ENCODE data around the gene SLX4. TPM values are rescaled to one million over a fixed set of nuclear protein-coding genes. Genes with fewer than 3 reads are reported as not detected.
"Not testable (repeated sequence)": the region's sequence is repeated elsewhere in the genome, so short reads cannot be mapped to it uniquely, and the experiment has no call there.

Gene SLX4
- polyA plus RNA-seq, 3 donors, result 4.9 to 7.3 (median 5.7) TPM

DNA sequence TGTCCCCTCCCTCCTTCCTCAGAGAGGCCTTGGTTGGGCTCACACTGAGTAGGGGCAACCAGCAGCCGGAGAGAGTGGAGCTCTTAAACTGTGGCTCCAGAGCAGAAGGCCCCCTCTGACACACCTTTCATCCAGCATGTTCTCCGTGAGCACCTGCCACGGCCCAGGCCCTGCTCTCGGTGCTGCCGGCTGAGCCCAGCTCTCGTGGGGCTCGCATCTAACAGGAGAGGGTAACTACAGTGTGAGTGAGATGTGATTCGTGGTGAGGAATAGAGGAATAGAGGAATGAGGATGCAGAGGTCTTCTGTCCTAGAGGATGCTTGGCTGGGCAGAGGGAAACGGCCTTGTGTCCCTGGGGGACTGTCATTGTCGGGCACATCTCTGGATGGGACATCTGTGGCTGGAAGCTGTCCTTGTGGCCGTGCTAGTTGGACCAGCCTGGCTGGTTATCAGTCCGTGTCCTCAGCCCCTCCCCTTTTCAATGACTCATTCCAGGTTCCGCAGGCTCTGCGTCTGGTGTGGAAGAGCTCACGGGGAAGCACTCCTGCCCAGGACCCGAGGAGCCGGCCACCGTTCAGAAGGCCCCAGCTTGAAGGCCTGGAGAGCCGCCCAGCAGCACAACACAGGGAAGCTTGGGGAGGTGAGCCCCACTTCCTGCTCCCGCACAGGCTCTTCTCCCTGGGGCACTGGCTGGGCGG, 31.1 kb upstream of the SLX4 start:
- DNase-seq (ENCODE audit: extremely low read depth in 1 of 11, low read depth in 9 of 11, low spot score in 4 of 11), result no peak

DNA sequence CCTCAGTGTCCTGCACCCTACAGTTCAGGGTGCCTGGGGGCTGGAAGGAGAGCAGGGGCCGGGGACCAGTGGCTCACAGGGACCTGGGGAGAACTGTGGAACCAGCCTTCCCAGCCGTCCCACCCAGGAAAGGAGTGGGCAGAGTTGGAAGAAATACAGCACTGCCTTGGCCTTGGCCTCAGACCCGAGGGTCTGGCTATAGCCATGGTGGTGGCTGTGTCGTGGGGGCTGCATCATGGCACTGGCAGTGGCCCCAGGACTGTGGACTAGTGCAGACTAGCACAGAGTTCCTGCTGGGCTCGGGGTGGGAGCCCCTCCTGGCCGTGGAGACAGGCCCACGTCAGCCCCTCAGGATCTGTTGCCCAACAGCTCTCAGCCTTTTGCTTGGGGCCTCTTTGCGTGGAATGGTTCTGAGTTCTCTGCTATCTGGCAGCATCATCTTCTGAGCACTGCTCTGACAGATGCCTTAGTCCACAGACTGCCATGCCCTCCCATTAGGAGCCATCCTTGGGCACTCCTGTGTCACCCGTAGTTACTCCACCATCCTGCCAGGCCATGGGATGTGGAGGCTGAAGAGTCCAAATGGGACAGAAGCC, 30.5 kb upstream of the SLX4 start:
- DNase-seq (ENCODE audit: extremely low read depth in 1 of 11, low read depth in 9 of 11, low spot score in 4 of 11), result no peak

DNA sequence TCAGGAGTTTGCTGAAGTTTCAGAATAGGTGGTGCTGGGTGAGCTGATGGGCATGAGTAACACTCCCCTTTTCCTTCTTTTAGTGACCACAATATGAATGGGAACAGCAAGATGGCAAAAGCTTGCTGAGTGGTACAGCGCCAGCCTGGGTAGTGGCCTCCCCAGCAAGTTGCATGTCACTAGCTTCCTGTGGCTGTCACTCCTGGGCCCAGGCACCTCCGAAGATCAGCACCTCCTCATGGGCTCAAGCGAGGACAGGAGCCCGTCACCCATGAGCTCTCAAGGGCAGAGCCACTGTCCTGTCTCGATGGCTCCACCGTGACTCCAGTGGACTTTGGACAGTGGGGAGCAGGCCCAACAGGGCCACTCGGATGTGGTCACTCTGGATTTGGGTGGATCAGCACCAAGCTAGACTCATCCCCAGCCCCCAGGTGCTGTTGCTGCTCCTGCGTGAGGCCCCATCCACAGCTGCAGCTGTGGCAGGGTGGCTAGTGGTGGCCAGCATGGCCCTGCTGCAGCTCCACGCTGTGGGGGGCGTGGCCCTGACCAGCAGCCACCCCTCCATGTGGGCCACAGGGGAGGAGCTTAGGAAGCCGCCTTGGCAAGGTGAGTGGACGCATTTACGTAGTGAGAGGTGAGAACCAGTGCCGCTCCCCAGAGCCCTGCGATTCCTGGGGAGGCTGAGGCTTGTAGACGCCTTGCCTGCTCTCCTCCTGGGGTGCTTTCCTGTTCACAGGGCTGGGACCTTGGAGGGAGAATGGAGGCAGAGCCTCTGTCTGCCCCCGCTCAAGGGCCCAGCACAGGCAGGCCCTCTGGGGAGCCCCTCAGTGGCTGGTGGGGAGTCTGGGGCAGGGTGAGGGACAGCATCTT, 29.5 kb upstream of the SLX4 start:
- no peak for DNase-seq (ENCODE audit: extremely low read depth in 1 of 11, low read depth in 9 of 11, low spot score in 4 of 11)

DNA sequence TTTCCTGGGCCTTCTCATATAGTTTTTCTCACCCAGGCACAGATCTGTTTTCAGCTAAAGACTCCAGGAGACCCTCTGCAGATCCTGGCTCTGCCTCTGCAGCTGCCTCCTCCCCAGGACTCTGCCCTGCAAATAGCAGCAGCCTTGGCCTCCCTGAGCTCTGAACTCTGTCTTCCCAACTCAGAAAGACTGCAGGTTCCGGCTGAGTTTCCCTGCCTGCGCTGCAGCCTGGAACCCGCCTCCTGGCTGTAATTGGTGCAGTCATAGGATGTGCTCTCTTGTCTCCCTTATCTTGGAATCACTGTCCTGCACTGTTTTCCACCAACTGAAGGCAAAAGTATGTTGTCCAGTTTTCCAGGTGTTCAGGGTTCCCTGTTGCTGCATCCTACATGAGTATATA, 28.8 kb upstream of the SLX4 start:
- DNase-seq (ENCODE audit: extremely low read depth in 1 of 11, low read depth in 9 of 11, low spot score in 4 of 11), result no peak

DNA sequence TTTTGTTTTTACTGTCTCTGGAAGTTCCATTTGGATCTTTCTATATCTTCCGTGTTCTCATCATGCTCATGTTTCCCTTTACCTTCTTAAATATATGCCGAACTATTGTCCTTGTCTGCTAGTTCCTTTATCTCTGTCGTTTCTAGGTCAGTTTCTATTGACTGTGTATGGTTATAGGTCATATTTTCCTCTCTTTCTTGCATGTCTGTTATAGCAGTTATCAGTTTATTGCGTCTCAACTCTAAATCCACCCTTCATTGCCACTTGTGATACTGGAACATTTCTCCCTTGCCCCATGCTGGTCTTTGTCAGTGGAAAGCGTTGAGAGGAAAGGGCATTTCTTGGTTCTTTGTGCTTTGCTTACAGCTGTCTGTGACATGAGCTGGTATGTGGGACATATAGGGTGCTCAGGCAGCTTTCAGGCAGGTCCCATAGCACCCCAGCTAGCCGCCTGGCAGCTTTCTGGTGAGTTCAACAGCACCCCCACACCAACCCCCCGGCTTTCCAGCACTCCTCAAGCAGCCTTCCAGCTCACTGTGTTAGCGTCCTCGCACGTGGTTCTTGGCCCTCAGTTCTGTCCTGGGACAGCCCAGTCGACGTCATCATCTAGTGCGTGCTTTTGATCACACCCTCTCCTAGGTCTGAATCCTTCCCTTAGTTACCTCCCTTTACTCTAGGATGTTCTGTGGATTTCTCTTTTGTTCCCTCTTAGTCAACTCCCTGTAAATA, 27.7 kb upstream of the SLX4 start:
- DNase-seq (ENCODE audit: extremely low read depth in 1 of 11, low read depth in 9 of 11, low spot score in 4 of 11), result no peak

DNA sequence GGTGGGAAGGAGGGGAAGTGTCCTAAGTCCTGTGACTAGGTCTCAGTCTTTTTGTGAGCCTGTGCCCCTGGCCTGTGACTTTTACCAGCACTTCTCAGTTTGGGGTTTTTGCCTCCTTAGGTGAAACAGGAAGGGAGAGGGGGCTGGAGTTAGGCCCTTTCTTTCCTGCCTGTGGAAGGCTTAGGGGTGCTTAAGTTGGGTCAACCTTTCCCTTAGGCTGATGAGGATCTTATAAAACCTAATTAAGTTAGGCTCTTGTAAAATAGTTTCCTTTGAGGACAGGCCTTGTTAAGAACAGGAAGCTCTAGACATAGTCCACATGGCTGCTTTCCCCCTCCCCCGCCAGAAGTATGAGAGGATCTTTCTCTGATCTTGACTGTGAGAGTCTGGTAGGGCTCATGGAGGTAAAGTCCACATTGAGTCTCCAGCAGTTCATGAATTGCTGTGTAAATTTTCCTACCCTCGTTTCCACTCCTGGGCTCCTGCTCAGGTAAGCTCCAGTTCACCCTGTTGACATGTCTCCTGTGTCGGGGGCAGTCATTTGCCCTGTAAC, 26.0 kb upstream of the SLX4 start:
- peak in 4 of 11 donors; percentile 34 to 49 (median 42) for DNase-seq (ENCODE audit: extremely low read depth in 1 of 11, low read depth in 9 of 11, low spot score in 4 of 11)

DNA sequence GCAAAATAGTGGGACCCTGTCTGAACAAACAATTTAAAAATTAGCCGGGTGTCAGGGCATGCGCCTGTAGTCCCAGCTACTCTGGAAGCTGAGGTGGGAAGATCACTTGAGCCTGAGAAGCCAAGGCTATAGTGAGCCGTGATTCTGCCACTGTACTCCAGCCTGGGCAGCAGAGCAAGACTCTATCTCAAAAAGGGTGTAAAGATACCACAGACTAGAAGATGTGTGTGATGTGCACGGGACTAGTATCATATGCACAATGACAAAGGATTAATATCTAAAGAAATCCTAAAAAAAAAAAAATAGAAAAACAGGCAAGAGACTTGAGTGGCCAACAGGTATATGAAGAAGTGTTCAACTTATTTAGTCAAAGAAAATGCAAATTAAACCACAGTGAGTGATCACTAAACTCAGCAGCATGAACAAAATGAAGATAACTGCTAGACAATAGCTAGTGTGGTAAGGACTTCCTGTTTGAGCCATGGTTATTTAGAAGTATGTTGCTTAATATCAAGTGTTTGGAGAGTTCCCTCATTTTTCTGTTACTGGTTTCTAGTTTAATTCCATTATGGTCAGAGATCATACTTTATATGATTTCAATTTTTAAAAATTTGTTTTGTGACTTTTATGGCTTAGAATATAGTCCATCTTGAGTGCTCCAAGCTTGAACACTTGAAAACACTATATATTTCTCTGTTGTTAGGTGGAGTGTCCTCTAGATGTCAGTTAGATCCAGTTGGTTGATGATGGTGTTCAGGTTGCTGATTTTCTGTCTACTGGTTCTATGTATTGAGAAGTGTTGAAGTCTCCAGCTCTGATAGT, 14.7 kb upstream of the SLX4 start:
- no peak for DNase-seq (ENCODE audit: extremely low read depth in 1 of 11, low read depth in 9 of 11, low spot score in 4 of 11)

DNA sequence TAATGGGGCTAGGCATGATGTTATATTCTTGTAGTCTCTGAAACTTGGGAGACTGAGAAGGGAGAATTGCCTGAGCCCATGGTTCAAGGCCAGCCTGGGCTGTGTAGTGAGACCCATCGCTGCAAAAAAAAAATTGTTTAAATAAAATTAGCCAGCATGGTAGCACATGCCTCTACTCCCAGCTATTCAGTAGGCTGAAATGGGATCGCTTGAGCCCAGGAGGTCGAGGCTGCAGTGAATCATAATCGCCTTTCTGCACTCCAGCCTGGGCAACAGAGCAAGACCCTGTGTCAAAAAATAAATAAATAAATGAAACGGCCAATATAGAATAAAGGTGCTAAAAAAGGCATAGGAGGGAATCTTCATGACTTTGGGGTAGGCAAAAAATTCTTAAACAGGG, 13.9 kb upstream of the SLX4 start:
- DNase-seq (ENCODE audit: extremely low read depth in 1 of 11, low read depth in 9 of 11, low spot score in 4 of 11), result no peak

DNA sequence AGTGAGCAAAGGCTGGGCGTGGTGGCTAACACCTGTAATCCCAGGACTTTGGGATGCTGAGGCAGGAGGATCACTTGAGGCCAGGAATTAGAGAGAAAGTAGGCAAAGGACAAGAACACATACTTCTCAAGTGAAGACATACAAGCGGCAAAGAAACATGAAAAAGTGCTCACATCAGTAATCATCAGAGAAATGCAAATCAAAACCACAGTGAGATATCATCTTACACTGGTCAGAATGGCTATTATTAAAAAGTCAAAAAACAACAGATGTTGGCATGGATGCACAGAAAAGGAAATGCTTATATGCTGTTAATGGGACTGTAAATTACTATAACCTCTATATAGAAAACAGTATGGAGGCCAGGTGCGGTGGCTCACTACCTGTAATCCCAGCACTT, 12.2 kb upstream of the SLX4 start:
- no peak for DNase-seq (ENCODE audit: extremely low read depth in 1 of 11, low read depth in 9 of 11, low spot score in 4 of 11)

DNA sequence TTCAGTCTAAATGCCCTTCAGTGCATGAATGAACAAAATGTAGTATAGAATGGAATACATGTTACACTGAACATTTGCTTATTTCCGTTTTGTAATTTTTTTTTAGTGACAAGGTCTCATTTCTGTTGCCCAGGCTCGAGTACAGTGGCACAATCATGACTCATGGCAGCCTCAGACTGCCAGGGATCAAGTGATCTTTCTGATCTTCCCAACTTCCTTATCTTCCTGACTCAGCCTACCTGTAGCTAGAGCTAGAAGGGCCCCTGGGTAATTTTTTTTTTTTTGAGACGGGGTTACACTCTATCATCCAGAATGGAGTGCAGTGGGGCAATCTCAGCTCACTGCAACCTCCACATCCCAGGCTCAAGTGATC, 7.3 kb upstream of the SLX4 start:
- no peak for DNase-seq (ENCODE audit: extremely low read depth in 1 of 11, low read depth in 9 of 11, low spot score in 4 of 11)

DNA sequence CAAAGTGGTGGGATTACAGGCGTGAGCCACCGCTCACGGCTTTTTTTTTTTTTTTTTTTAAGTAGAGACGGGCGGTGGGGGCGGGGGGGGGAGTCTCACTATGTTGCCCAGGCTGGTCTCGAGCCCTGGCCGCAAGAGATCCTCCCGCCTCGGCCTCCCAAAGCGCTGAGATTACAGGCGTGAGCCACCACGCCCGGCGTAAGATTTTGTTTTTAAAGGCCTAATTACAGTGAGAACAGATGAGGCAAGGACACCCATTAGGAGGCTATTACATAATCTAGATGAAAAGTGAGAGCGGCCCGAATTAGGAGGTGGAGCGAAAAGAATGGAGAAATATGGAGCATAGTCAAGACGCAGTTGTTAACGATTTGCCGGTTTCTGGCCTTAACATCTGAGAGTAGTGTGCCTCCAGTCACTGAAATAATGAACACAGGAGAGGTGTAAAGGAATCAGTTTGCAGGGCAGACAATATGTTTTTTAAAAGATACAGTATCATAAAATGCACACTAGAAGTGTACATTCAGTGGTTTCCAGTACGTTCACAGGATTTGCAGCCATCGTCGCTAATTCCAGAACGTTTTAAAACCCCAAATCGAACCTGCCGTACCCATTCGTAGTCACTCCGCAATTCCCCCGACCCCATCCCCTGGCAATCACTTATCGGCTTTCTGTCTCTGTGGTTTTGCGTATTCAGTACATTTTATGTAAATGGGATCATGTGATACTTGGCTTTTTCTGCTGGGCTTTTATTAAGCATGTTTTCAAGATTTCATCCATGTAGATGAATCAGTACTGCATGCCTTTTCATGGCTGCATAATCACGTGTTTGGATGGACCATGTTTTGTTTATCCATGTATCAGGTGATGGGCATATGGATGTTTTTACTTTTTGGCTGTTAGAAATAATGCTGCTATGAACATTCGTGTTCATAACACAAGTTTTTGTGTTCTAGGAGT, 1.4 kb upstream of the SLX4 start:
- DNase-seq (ENCODE audit: extremely low read depth in 1 of 11, low read depth in 9 of 11, low spot score in 4 of 11), result no peak

DNA sequence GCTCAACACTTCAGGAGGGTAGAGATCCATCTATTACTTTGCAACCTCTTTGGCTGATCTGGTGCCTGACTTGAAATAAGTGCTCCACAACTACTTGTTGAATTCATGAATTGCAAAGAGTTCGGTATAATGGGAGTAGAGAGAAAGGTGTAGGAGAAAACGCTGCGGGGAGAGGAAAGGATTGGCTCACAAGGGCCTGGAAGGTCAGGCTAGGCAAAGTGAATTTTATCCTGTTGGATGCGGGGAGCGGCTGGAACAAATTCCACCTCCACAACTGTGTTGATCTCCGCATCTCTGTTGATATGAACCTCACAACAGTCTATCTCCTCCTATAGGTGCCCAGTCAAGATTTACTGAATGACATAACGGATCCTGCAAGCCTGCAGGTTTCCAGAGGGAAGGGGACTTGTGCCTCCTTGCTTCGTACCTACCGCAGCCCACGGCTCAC, 684 bp downstream of the SLX4 start:
- DNase-seq (ENCODE audit: extremely low read depth in 1 of 11, low read depth in 9 of 11, low spot score in 4 of 11), result peak in 2 of 11 donors; percentile 4 to 10

DNA sequence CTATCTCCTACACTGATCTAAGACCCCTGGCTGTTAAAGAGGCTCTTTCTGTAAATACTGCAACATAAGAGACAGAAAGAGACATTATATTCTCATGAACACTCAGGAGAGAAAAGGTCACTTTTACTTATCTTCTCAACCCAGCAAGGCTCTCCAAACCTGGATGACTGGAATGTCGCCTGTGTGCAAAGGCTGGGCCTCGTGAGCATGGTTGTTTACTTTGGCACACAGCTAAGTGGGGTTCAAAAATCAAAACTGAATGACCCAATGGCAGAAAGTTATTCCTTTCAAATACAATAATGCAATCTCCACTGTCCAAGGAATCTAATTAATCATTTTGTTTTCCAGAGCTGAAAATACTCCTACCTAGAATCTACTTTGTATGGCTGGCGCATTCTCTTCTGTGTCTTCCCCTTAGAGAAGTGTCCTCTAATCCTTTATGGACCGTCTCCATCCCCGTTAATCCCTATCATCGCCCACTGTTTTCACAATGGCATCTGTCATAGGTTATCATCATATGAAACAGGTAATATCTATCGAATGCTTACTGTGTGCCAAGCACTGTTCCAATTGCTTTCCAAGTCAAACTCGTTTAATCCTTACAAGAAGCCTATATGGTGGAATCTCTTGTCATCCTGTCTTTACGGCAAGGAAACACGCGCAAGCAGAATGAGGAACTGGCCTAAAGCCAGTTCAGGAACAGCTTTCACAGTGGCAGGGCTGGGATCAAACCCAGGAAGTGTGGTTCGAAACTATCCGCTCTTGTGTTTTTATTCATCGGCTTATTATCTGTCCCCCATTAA, 1.3 kb downstream of the SLX4 start:
- DNase-seq (ENCODE audit: extremely low read depth in 1 of 11, low read depth in 9 of 11, low spot score in 4 of 11), result no peak

DNA sequence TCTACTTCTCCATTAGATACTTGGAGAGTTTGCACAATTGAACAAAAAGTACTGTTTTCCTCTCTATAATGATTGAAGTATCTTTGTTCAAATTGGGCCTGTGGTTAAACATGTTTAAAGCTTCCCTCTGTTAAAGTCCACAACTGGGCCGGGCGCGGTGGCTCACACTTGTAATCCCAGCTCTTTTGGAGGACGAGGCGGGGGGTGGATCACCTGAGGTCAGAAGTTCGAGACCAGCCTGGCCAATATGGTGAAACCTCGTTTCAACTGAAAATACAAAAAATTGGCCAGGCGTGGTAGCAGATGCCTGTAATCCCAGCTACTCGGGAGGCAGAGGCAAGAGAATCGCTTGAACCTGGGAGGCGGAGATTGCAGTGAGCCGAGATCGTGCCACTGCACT, 2.4 kb downstream of the SLX4 start:
- not testable (repeated sequence) for DNase-seq (ENCODE audit: extremely low read depth in 1 of 11, low read depth in 9 of 11, low spot score in 4 of 11)

DNA sequence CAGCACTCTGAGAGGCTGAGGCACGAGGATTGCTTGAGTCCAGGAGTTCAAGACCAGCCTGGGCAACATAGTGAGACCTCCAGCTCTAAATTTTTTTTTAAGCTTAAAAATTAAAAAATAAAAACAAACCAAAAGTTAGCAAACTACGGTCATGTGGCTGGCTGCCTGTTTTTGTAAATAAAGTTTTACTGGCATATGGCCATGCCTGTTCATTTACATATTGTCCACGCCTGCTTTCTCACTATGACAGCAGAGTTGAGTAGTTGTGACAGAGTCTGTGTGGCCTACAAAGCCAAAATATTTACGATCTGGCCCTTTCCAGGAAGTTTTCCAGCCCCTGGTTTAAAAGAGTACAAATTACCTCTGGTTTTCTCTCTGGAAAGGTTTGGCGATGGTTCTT, 3.3 kb downstream of the SLX4 start:
- DNase-seq (ENCODE audit: extremely low read depth in 1 of 11, low read depth in 9 of 11, low spot score in 4 of 11), result no peak

DNA sequence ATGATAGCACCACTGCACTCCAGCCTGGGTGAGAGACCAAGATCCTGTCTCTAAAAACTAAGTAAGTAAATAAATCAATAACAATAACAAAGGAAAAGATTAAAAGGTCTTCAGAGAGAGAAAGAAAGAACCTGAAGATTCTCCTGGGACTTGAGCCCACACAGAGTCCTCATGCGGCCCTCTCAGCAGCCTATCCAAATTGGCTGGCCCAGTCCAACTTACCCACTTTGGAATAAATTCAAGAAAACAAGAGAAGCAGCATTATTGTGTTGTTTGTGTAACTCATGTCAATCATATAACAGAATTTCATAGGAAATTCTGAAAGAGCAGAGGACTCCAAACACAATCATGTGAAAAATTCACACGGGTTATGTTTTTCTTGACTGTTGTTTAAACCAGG, 3.8 kb downstream of the SLX4 start:
- no peak for DNase-seq (ENCODE audit: extremely low read depth in 1 of 11, low read depth in 9 of 11, low spot score in 4 of 11)

DNA sequence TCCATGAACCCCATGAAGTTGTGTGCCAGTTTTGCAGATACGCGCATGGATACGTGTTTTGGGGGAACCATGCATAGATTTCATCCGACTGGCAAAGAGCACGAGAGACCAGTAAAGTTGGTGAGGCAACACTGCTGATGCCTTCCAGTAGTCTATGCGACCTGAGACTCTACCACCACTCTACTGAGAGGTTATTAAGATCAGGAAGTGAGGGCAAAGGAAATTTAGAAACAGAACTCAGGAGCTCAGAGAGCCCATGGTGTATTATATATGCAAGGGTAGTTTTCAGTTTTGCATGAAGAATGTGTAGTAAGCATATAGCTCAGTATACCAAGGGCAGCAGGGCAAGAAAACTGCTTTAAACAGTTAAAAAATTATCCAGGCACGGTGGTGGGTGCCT, 4.2 kb downstream of the SLX4 start:
- no peak for DNase-seq (ENCODE audit: extremely low read depth in 1 of 11, low read depth in 9 of 11, low spot score in 4 of 11)
